C4-2B (cell line): ENCODE measurements around the gene FGF10.

Experiments
- H3K27ac ChIP-seq: fragments of 450-650 bp; 2 replicates; pipeline ENCODE4 v1.5.1; 2017
- ZFX ChIP-seq: fragments of 450-650 bp; IDR thresholded peaks from 2 replicates; pipeline ENCODE4 v1.6.1; 2017
- TF ChIP-seq, protein P1 (sequence below): fragments of 450-650 bp; conservative IDR thresholded peaks from 2 replicates; pipeline ENCODE4 v1.5.1; 2017; ENCODE audit warnings: mild to moderate bottlenecking

FGF10 gene

DNA sequence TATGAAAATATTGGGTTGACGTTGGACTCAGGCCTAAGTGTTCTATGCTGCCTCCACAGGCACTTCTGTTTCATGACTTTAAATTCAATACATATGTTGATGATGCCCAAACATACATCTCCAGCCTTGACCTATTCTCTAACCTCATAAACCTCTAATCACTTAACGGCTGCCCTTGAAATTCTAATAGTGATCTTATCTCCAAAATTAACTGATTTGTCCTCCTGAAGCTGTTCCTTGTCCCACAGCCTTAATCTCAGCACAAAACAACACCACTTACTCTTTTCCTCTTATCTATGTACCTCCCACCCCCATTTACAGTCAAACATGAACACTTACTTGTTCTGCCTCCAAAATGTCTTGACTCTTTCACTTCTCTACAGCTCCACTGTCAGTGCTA lies 43.3 kb downstream of the FGF10 start:
- TF ChIP-seq, protein P1, sequence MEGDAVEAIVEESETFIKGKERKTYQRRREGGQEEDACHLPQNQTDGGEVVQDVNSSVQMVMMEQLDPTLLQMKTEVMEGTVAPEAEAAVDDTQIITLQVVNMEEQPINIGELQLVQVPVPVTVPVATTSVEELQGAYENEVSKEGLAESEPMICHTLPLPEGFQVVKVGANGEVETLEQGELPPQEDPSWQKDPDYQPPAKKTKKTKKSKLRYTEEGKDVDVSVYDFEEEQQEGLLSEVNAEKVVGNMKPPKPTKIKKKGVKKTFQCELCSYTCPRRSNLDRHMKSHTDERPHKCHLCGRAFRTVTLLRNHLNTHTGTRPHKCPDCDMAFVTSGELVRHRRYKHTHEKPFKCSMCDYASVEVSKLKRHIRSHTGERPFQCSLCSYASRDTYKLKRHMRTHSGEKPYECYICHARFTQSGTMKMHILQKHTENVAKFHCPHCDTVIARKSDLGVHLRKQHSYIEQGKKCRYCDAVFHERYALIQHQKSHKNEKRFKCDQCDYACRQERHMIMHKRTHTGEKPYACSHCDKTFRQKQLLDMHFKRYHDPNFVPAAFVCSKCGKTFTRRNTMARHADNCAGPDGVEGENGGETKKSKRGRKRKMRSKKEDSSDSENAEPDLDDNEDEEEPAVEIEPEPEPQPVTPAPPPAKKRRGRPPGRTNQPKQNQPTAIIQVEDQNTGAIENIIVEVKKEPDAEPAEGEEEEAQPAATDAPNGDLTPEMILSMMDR, result no peak; the same call in 1 of the 2 replicates
- TF ChIP-seq ZFX, result no peak
- H3K27ac ChIP-seq, result no peak overlapping the region

DNA sequence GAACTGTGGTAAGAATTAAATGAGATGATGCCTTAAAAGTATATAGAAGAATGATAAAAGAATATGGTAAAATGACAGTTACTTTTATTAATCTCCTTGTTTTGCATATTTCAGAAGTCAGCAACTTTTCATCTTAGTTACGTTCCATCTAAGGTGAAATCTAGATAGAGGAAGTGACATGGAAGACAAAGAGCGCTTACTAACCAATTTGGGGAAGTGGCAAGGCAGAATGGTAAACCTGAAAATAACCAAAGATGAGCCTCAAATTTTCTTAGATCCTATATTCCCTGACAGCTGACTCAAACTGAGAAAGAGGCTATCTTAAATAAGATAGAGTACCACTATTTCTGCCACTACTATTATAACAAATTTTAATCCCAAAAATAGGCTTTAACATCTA lies 52.5 kb downstream of the FGF10 start:
- H3K27ac ChIP-seq, result no peak overlapping the region
- TF ChIP-seq, protein P1, result no peak
- no peak for TF ChIP-seq ZFX

DNA sequence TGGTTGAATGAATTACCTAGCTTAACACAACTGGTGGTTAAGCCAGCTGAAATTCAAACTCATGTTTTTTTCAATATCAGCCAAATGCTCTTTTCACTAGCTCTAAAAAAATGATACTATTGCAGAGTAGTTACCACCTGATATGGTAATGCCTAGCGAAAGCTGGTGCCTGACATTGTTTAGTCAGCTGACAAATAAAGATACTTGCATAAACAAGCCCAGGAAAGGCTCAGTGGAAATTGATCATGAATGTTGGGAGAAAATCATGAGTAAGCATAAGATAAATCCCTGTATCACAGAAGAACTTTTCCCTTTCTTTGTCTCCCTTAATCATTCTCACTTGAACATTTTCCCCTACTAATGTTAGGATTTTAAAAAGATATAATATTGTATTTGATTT lies 54.6 kb downstream of the FGF10 start:
- no peak overlapping the region for H3K27ac ChIP-seq
- no peak for TF ChIP-seq ZFX
- TF ChIP-seq, protein P1, result no peak

DNA sequence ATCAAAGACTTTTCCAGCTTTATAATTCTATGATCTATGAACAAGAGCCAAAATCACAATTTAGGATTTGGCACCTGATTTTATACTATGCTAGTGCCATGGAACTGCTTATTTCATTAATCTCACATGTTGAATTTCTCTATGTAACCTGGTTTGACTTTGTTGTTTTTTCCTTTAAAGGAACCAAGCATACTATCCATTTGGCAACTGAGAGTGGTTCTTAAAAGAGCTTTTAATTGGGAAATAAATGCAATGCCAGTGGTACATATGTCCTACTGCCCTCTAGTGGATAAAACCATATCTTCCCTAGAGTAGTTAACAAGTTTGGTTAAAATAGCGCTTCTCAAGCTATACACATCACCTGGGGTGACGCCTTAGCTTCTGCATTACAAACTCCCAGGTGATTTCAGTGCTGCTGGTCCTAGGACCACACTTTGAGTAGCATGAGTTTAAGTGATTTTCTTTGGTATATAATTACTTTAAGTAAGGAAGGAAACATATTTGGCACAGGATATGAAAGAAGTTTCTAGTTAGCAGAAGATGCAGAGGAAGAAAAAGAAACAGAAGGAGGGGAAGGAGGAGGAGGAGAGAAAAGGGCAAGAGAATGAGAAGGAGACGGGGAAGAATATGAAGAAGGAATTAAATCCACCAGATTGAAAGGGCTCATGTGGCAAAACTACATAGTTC lies 56.8 kb downstream of the FGF10 start:
- TF ChIP-seq ZFX, result no peak
- TF ChIP-seq, protein P1, result peak; percentile 83

DNA sequence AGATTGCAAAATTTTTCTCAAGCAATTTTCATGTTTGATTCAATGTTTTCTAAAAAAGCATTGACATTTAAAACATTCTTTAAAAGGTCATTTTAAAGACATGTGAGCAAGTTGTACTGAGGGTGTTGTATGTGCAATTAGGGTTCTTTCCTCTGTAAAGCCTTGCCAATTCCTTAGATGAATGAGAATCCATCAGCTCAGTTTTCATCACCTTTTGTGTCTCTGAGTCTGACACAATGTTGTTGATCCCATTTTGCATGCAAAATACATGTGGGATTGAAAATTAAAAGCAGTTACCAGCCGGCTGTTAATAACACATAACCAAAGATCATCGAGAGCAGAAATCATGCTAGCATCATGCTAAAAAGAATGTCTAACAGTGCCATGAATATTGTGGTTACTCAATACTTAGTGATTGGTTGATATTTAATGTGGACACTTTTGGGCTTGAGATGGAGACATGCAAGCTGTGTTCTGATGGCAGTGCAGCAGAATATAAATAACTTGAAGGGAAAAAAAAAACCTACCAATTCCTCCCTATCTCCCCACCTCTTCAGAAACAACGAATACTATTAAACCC lies 57.7 kb downstream of the FGF10 start:
- no peak overlapping the region for H3K27ac ChIP-seq
- no peak for TF ChIP-seq ZFX
- TF ChIP-seq, protein P1, result no peak

More for the DNA sequence above, 56.8 kb downstream of the FGF10 start:
- H3K27ac ChIP-seq, result no peak overlapping the region

DNA sequence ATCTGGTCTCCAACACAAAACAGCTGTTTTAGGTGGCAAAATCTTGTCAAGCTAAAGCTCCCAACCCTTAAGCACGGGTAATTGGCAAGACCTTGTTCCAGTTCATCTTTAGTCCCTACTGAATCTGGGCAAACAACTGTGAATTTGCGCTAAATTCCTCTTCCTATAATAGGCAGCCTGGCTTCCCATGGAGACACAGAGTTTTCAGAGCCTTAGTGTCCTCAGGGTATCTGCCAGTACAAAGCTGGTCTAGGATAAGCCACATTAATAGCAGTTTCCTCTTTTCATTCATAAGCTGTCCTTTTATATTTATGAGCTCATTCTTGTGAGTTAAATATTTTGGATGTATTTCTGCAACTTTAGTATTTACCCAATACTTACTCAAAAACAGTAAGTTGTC lies 59.5 kb downstream of the FGF10 start:
- no peak overlapping the region for H3K27ac ChIP-seq
- TF ChIP-seq ZFX, result no peak
- TF ChIP-seq, protein P1, result no peak

DNA sequence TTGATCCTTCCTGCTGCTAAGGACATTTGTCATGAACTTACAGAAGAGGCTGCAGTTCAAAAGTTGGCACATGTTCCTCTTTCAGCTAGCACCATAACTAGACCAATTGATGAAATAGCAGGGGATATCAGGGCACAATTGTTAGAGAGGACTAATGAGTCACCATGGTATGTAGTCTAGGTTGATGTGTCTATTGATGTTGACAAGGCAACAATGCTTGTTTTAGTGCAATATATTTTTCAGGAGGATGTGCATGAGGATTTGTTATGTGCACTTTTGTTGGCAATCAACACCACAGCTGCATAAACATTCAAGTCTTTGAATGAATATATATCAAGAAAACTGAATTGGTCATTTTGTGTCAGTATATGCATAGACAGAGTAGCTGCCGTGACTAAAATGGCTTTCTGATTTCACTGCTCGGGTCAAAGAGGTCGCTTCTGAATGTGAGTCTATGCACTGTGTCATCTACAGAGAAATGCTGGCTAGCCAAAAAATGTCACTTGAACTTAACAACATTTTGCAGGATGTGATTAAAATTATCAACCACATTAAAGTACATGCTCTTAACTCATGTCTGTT lies 68.0 kb downstream of the FGF10 start:
- TF ChIP-seq, protein P1, result no peak
- no peak for TF ChIP-seq ZFX
- no peak overlapping the region for H3K27ac ChIP-seq
